HepG2 (cell line): ENCODE measurements around the gene EPS8. TPM values are rescaled to one million over a fixed set of nuclear protein-coding genes. Genes with fewer than 3 reads are reported as not detected.

Experiments
- ATAC-seq: fragments of 200-7000 bp; cut with Tn5 transposase; 3 replicates; pipeline ENCODE4 v1.9.1; 2020; ENCODE audit warnings: mild to moderate bottlenecking, moderate library complexity
- BruUV-seq: library from RNA; stranded (reverse); fragments of 400-500 nt; replicated peaks from 2 replicates; lab custom pipeline; 2021; lab: Mats Ljungman, UMichigan
- CTCF ChIA-PET: fragments of 300-600 bp; formaldehyde crosslinking; extraction: SDS; loops from one replicate; lab custom pipeline; 2021; ENCODE audit warnings: low total read pairs, inconsistent platforms, low intra/inter-chr PET ratio; lab: Yijun Ruan, JAX
- POLR2A ChIA-PET: fragments of 350-600 bp; sonication (Branson Sonifier 250); formaldehyde crosslinking; loops from one replicate; lab custom pipeline; 2020; ENCODE audit warnings: antibody characterized with exemption, inconsistent platforms; lab: Yijun Ruan, JAX
- DNase-seq: peaks from one replicate; pipeline ENCODE4 v3.0.0-alpha.2; 2015; ENCODE audit warnings: low spot score
- FAIRE-seq: peaks from 3 replicates; lab custom pipeline; 2011; peaks lifted over from hg19 to GRCh38; lab: Jason Lieb, UNC
- H2AFZ ChIP-seq: one replicate; pipeline ENCODE4 v1.6.1; 2011; ENCODE audit warnings: low read length, inconsistent platforms
- H3K27ac ChIP-seq: fragments of 300-600 bp; 3 replicates; pipeline ENCODE4 v1.8.0; 2011; ENCODE audit warnings: mixed run types, mild to moderate bottlenecking, mixed read lengths, low read length, inconsistent platforms; ENCODE audit not compliant: insufficient read depth; ENCODE audit errors: extremely low read length
- H3K27me3 ChIP-seq, 2 experiments: fragments of 200-600 bp in 1 of 2; 2 replicates in 1 of 2; 3 replicates in 1 of 2; pipeline versions ENCODE4 v1.6.0 to v1.8.0; 2011; ENCODE audit warnings: low read length in 2 of 2, mild to moderate bottlenecking in 2 of 2, moderate library complexity in 2 of 2, inconsistent platforms in 1 of 2; ENCODE audit not compliant: insufficient read depth in 2 of 2, control insufficient read depth in 1 of 2
- H3K36me3 ChIP-seq, 2 experiments: fragments of 200-600 bp in 1 of 2; replicated peaks in 1 of 2; 2 replicates in 1 of 2; 3 replicates in 1 of 2; pipeline versions ENCODE4 v1.5.1 to v1.8.0; 2011; ENCODE audit warnings: low read length in 2 of 2, inconsistent platforms in 1 of 2; ENCODE audit not compliant: insufficient read depth in 2 of 2, control insufficient read depth in 1 of 2
- H3K4me1 ChIP-seq: 2 replicates; pipeline ENCODE4 v1.5.1; 2012; ENCODE audit warnings: low read length, inconsistent platforms; ENCODE audit not compliant: insufficient read depth
- H3K4me2 ChIP-seq: 2 replicates; pipeline ENCODE4 v1.6.0; 2011; ENCODE audit warnings: low read depth, low read length, inconsistent platforms
- H3K4me3 ChIP-seq, 3 experiments: fragments of 200-600 bp in 1 of 3; sonication (generic), shearing (Covaris generic) in 1 of 3; replicated peaks in 1 of 3; 2 replicates each; pipeline ENCODE4 v1.5.1; 2011 to 2016; ENCODE audit warnings: low read length in 3 of 3, inconsistent platforms in 2 of 3, low read depth in 2 of 3, mild to moderate bottlenecking in 2 of 3, control low read depth in 1 of 3, mixed read lengths in 1 of 3; ENCODE audit not compliant: insufficient read depth in 1 of 3
- H3K79me2 ChIP-seq: one replicate; pipeline ENCODE4 v1.6.1; 2011; ENCODE audit warnings: low read length, inconsistent platforms; ENCODE audit not compliant: insufficient read depth
- H3K9ac ChIP-seq: 2 replicates; pipeline ENCODE4 v1.6.0; 2011; ENCODE audit warnings: mild to moderate bottlenecking, low read depth, low read length, inconsistent platforms; ENCODE audit not compliant: insufficient read depth
- H3K9me3 ChIP-seq: 2 replicates; pipeline ENCODE4 v1.5.1; 2012; ENCODE audit warnings: mild to moderate bottlenecking, low read length
- H4K20me1 ChIP-seq: 2 replicates; pipeline ENCODE4 v1.6.0; 2011; ENCODE audit warnings: inconsistent platforms, mild to moderate bottlenecking, low read length, moderate library complexity; ENCODE audit not compliant: insufficient read depth
- EP300 ChIP-seq, 3 experiments: sonication (generic) in 1 of 3; formaldehyde crosslinking in 1 of 3; IDR thresholded peaks; 2 replicates each; pipeline versions ENCODE4 v1.5.1 to v1.6.1; 2011 to 2020; ENCODE audit warnings: low read depth in 2 of 3, low read length in 2 of 3, borderline replicate concordance in 1 of 3, improper control_type of control experiment in 1 of 3, mild to moderate bottlenecking in 1 of 3, missing genetic modification reagents in 1 of 3, moderate library complexity in 1 of 3
- HNF1A ChIP-seq, 2 experiments: sonication (generic) in 1 of 2; formaldehyde crosslinking in 1 of 2; IDR thresholded peaks; 2 replicates each; pipeline versions ENCODE4 v1.4.0 to v1.6.1; 2016 to 2020; ENCODE audit warnings: borderline replicate concordance in 1 of 2, low read depth in 1 of 2, mild to moderate bottlenecking in 1 of 2, missing genetic modification reagents in 1 of 2
- NFE2 ChIP-seq: sonication (generic); formaldehyde crosslinking; IDR thresholded peaks from 2 replicates; pipeline ENCODE4 v1.4.0; 2020; ENCODE audit warnings: missing genetic modification reagents
- SNAPC5 ChIP-seq: sonication (generic); formaldehyde crosslinking; IDR thresholded peaks from 2 replicates; pipeline ENCODE4 v1.8.1; 2023; ENCODE audit warnings: mild to moderate bottlenecking, missing genetic modification reagents, borderline replicate concordance
- SOX13 ChIP-seq, 3 experiments: fragments of 450-650 bp in 1 of 3; sonication (generic) in 1 of 3; formaldehyde crosslinking in 1 of 3; IDR thresholded peaks in 2 of 3; conservative IDR thresholded peaks in 1 of 3; 2 replicates each; pipeline versions ENCODE4 v1.5.0 to v1.6.1; 2016 to 2020; ENCODE audit warnings: antibody characterized with exemption in 1 of 3, mild to moderate bottlenecking in 1 of 3, missing compliant biosample characterization in 1 of 3, missing genetic modification reagents in 1 of 3, moderate library complexity in 1 of 3
- TCF7 ChIP-seq: sonication (generic); IDR thresholded peaks from 2 replicates; pipeline ENCODE4 v1.6.1; 2016; ENCODE audit warnings: antibody characterized with exemption, low read depth
- ZNF749 ChIP-seq: sonication (generic); formaldehyde crosslinking; IDR thresholded peaks from 2 replicates; pipeline ENCODE4 v1.8.0; 2022; ENCODE audit warnings: mild to moderate bottlenecking, missing genetic modification reagents, moderate library complexity, borderline replicate concordance
- ZNF850 ChIP-seq: sonication (generic); formaldehyde crosslinking; conservative IDR thresholded peaks from 2 replicates; pipeline ENCODE4 v1.9.0; 2021; ENCODE audit warnings: mild to moderate bottlenecking, missing genetic modification reagents
- WGBS: methylation state at CpG from one replicate; pipeline ENCODE4 v1.1.6; 2017; ENCODE audit warnings: low lambda C conversion rate; 5-methylcytosine and 5-hydroxymethylcytosine counted together
- in situ Hi-C: cut with HindIII; loops from 2 replicates; pipeline ENCODE4 v1.10.0; 2017; ENCODE audit warnings: low pct_unique_long_range_greater_than_20kb; ENCODE audit not compliant: extremely low pct_ligation_motif_present
- intact Hi-C: fragments of 100-400 bp; cut with micrococcal nuclease; formaldehyde crosslinking; loops from one replicate; pipeline ENCODE4 v1.10.0; 2022; ENCODE audit not compliant: unreplicated experiment
- polyA plus RNA-seq, 8 experiments: library from polyadenylated mRNA; depleted of rRNA in 3 of 8; stranded (reverse) in 7 of 8; unstranded in 1 of 8; fragments of >200 nt; fragmentation: Illumina TruSeq in 4 of 8; extraction: Trizol in 4 of 8; gene quantifications; 2 replicates each; pipeline versions ENCODE4 v1.2.1 to v1.2.3, GENCODE V29; 2011 to 2016; ENCODE audit warnings: low read depth in 4 of 8, missing spikeins in 1 of 8, mixed read lengths in 1 of 8; ENCODE audit not compliant: insufficient read depth in 1 of 8
- total RNA-seq, 5 experiments: library from RNA; depleted of rRNA; stranded (reverse); fragments of >200 nt; fragmentation: Illumina TruSeq; extraction: Trizol; gene quantifications; 2 replicates each; pipeline ENCODE4 v1.2.3, GENCODE V29; 2016; ENCODE audit warnings: low read depth in 1 of 5

Gene EPS8
- total and polyA plus RNA-seq, 2 of the 13 experiments (the other 11 are each of a cell fraction or from before 2014, with no cell fraction given) = 37.1 to 43.4 TPM

GRCh38 chr12:15732341-15733061, 56.7 kb downstream of the EPS8 start:
- peaks cover 34% of the 10 kb centered on the region for H3K79me2 ChIP-seq
- peak; percentile 84 for ATAC-seq
- TSS peak; percentile 26 for BruUV-seq
- H3K27ac ChIP-seq = peak overlapping the region; percentile 37
- H3K36me3 ChIP-seq = no peaks in the 10 kb centered on the region
- CTCF ChIA-PET = no interaction called here
- H4K20me1 ChIP-seq = no peaks in the 10 kb centered on the region
- H3K9ac ChIP-seq = no peak overlapping the region; the same call in 1 of the 2 replicates
- no peak overlapping the region for H2AFZ ChIP-seq
- 38% methylated on average over 6 of the region's 6 CpGs for WGBS
- H3K4me1 ChIP-seq = peaks cover 28% of the 10 kb centered on the region
- TF ChIP-seq SOX13 (IDR thresholded peaks at IDR 0.05) (no peak), SOX13 (CRISPR knock-in tag; conservative IDR thresholded peaks at IDR 0.05 in 1 of 2, IDR thresholded peaks at IDR 0.05 in 1 of 2) (peak in 1 of 2 experiments; percentile 19; a peak in 1 of 4 replicates), ZNF850 (CRISPR knock-in tag) (no peak), NFE2 (CRISPR knock-in tag) (no peak), SNAPC5 (CRISPR knock-in tag) (no peak), EP300 (IDR thresholded peaks at IDR 0.05; ENCODE audit: low read depth in 2 of 2, low read length in 2 of 2) (0 out of 4 replicates have a peak, but pooled peaks of 1 of the 2 experiments have one; percentile 15), EP300 (CRISPR knock-in tag; IDR thresholded peaks at IDR 0.05; ENCODE audit: borderline replicate concordance) (no peak), HNF1A (IDR thresholded peaks at IDR 0.05; ENCODE audit: low read depth) (peak; percentile 73), HNF1A (CRISPR knock-in tag; IDR thresholded peaks at IDR 0.05; ENCODE audit: borderline replicate concordance) (no peak), TCF7 (peak; percentile 50; the same call in 1 of the 2 replicates), ZNF749 (no peak)
- intact Hi-C loops (no loop called here), in situ Hi-C loops (no loop called here)
- H3K9me3 ChIP-seq = no peaks in the 10 kb centered on the region
- no peaks in the 10 kb centered on the region for H3K27me3 ChIP-seq
- peak; percentile 58 for DNase-seq
- POLR2A ChIA-PET = interaction anchor here (0.9 to 1.0 kb wide), 2 partner anchors 20 to 48 kb away, joined by 3 to 4 read pairs; no protein-coding TSS in a partner anchor
- H3K4me3 ChIP-seq = peak overlapping the region in 1 of 3 experiments; percentile 14; a peak in 1 of 6 replicates
- no peak for FAIRE-seq
- H3K4me2 ChIP-seq = peak overlapping the region; percentile 38
